GM19328 (cell line): ENCODE data around the gene GSX1.

Experiments
- ATAC-seq: cut with Tn5 transposase; IDR thresholded peaks from one replicate; pipeline ENCODE4 v1.9.1; 2021; ENCODE audit warnings: mild to moderate bottlenecking, moderate library complexity; ENCODE audit not compliant: unreplicated experiment

The GSX1 gene

DNA sequence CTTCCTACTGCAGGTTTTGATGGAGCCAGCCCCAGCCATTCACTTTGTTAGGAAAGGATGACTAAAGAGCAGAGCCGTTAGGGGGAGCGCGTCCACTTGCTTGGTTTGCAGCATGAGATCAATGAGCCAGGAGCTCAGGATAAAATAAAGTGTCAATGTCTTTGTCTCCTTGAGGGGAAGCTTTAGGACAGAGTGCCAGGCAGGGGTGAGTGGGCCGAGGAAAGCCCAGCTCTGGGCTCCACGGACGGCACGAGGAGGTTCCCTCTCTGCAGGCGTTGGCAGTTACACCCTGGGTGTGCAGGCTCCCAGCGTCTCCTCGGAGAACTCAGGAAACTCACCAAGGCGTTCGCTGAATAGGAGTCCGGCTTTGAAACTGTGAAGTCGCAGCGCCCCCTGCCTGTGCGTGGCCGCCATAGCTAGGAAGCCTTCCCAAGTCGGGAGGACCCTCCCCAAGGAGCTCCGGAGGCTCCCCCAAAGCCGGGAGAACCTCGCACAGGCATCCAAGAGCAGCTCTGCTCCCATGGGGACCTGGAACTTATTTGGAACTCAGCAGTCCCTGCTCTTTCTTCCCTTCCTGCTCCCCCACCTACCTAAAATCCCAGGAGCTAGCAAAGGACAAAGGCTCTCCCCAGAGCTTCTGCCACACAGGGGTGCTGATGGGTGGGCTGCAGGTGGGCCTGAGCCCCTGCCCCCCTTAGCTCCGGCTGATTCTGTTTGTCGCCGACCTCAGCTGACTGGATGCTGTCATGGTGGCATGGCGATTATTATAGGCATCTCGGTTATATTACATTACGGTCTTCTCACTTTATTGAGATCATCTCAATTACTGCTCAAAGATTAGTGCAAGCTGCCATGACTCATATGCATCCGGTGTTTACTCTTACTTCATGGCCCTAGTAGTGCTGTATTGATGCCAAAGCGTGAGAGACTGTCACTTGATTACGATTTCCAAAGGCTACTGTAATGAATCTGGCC lies 34.4 kb downstream of the GSX1 start:
- no peak for ATAC-seq

- ATAC-seq, result no peak
Observed at GRCh38 chr13:27827646-27828045, 35.4 kb downstream of the GSX1 start.

GRCh38 chr13:27830010-27830409 lies 37.7 kb downstream of the GSX1 start:
- ATAC-seq, result peak; percentile 55

DNA sequence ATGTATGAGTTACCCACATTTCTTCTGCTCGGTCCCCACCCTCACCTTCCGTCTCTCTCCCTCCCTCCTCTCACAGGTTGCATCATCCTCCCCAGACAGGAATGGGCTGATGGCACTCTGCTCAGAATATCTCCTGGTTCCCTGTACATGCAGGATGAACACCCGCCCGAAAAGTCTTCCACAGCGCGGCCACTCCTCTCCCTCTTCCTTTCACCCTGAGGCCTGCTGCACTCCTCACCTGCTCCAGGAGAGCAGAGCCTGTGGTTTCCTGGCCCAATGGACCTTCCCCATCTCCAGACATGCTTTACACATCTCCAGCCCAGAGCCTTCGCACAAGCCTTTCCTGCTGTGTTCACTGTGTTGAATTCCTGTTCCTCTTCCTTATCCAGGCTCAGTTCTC lies 40.9 kb downstream of the GSX1 start:
- no peak for ATAC-seq

GRCh38 chr13:27834095-27834494 lies 41.8 kb downstream of the GSX1 start:
- no peak for ATAC-seq

DNA sequence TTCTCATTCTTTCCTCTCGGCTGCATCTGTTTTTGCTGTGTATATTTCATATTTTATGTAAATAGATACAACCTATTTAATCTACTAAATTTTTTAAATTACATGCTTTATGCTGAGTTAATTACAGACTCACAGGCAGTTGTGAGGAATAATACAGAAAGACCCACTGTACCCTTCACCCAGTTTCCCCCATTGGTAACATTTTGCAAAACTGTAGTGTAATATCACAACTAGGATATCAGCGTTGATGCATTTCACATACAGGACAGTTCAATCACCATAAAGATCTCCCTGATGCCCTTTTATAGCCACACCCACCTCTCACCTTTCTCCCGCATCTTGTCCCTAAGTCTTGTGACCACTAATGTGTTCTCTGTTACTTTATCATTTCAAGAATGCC lies 43.5 kb downstream of the GSX1 start:
- ATAC-seq, result no peak

DNA sequence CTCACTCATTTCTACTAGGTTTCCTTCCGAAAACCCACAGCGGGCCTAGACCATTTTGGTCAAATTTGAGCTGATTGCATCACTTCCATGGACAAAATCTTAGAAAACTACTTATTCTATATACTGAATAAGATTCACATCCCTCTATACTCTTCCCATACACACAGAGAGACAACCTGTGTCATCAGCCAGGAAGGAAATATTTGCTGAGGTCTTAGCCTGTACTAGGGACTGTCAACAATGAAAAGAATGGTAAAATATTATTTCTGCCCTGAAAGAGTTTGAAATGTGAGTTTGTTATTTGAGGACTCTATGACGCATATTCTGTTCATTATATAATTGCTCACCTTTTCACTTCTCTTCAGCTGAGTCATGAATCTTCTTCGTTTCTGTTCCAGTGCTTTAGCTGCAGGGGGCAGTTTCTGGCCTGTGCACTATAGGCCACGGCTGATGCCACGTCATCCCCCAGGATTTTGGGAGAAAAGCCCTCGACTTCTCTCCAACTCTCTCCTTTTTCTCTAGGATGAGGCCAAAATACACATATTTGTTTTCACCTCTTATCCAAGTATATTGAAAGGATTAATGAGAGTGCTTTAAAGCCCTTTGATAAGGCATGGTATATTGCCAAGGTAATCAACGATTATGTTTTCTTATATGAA lies 47.7 kb downstream of the GSX1 start:
- no peak for ATAC-seq

DNA sequence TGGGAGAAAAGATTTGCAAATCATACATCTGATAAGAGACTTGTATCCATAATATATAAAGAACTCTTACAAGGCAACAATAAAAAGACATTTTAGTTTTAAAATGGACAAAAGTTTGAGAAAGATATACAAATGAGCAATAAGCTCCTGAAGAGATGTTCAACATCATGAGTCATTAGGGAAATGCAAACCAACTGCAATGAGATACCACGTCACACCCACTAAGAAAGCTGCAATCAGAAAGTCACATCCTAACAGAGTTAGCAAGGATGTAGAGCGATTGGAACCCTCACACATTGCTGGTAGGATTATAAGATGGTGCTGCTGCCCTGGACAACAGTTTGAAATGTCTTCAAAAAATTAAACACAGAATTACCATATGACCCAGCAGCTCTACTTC lies 50.3 kb downstream of the GSX1 start:
- ATAC-seq, result no peak
